UCSD-AML1 (cell line): Measurements from ENCODE around the gene PLEKHG3.
"Not testable (repeated sequence)": the region's sequence is repeated elsewhere in the genome, so short reads cannot be mapped to it uniquely, and the experiment has no call there.

Experiments
- DNase-seq: peaks from one replicate; lab custom pipeline; 2025; ENCODE audit not compliant: unreplicated experiment; lab: John Stamatoyannopoulos, UW

PLEKHG3 gene

DNA sequence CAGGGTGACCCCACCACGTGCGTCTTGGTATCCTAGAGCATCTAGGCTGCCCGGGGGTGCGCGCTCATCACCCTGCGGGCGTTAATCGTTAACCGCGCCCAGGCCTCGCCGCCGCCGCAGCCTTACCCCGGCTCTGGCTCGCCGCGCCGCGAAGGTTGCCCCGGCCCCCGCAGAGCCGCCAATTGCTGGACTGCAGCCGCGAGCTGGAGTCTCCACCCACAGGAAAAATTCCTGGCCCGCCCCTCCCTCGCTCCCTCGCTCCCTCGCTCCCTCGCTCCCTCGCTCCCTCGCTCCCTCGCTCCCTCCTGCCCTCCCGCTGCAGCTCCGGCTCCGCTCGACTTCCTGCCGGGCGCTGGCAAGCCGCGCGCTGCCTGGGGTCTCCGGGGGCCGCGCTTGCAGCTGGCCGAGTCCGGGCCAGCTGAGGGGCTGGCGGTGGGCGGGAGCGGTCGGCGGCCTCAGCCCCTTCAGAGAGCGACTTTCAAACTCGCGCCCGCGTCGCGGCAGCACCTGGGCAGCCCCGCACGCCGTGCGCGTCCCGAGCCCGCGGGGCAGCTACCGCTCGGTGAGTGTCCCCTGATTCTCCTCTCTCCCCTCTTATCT is at the start of gene PLEKHG3:
PLEKHG3 (plus strand) TSS at position 282 of the 600 bp plus-strand sequence. CDS start 23,208 bp downstream, outside the sequence.
- peak; percentile 65 for DNase-seq

DNA sequence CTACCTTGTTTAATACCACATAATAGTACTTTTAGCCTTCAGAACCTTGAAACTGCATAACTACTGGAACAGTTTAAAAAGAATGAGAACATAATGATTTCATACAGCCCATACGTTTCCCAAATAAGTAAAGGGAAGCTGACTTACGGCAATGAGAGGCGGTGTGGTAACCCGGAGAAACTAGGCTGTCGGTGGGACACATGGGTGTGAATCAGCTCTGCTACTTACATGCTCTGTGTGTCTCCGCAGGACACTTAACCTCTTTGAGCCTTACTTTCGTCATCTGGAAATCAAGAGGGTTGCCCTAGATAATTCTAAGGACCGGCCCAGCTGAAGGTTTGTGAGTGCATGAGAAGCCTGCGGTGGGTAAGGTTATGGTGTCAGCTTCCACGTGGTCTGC is 49.3 kb upstream of the PLEKHG3 start:
- DNase-seq, result no peak

DNA sequence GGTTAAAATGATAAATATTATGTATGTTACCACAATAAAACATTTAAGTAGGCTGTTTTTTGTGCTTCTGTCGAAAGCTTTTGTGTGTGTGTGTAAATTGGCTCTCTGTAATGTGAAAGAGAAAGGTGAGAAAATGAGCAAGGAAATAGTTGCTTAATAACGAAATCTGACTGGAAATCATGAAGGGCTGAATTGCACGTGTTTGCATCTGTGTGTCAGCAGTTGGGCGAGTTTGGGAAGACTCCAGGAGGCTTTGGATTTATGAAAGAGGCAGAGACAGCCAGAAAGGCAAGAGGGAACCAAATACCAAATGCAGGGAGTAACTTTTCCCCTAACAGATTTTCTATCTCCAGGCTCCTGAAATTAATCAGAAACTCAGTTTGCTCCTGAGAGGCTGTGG is 47.2 kb upstream of the PLEKHG3 start:
- no peak for DNase-seq

DNA sequence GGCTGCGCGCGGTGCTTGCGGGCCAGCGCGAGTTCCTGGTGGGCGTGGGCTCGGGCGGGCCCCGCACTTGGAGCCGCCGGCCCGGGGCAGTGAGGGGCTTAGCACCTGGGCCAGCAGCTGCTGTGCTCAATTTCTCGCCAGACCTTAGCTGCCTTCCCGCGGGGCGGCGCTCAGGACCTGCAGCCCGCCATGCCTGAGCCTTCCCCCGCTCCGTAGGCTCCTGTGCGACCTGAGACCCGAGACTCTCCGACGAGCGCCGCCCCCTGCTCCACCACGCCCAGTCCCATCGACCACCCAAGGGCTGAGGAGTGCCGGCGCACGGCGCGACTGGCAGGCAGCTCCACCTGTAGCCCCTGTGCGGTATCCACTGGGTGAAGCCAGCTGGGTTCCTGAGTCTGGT is 46.0 kb upstream of the PLEKHG3 start:
- DNase-seq, result no peak

DNA sequence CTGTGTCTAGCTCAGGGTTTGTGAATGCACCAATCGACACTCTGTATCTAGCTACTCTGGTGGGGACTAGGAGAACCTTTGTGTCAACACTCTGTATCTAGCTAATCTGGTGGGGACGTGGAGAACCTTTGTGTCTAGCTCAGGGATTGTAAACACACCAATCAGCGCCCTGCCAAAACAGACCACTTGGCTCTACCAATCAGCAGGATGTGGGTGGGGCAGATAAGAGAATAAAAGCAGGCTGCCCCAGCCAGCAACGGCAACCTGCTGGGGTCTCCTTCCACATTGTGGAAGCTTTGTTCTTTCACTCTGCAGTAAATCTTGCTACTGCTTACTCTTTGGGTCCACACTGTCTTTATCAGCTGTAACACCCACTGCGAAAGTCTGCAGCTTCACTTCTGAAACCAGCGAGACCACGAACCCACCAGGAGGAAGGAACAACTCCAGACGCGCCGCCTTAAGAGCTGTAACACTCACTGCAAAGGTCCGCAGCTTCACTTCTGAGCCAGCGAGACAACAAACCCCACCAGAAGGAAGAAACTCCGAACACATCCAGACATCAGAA is 45.4 kb upstream of the PLEKHG3 start:
- not testable (repeated sequence) for DNase-seq

DNA sequence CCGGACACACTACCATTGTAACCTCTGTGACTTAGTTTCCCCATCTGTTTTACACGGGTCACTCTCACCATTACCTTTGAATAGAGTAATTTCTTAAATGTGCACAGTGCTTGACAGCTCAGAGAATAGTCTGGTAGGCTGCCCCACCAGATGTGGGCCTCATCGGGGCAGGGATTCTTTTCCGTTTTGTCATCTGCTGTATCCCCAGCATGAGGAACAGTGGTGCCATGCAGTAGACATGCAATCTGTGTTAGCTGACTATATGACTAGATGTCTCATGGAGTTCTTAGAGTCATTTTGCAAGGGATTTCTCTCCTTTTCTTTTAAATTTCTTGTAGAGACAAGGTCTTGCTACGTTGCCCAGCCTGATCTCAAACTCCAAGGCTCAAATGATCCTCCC is 44.9 kb upstream of the PLEKHG3 start:
- DNase-seq, result no peak

DNA sequence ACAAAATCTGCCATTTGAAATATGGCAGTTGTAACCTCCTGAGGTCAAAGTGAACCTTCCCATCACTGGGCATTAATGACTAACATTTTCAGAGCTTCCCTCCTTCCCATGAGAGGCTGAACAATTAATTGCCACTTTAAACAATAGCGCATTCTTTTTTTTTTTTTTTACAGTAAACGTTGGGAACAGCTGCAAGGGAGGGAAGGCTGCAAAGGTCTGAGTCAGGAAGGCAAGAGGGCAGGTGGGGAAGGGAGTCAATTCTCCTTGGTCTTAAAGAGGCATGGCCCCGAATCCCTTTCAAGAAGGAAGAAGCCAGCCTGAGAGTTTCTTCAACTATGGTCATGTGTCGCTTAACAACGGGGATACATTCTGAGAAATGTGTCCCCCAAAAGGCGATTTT is 41.0 kb upstream of the PLEKHG3 start:
- no peak for DNase-seq

DNA sequence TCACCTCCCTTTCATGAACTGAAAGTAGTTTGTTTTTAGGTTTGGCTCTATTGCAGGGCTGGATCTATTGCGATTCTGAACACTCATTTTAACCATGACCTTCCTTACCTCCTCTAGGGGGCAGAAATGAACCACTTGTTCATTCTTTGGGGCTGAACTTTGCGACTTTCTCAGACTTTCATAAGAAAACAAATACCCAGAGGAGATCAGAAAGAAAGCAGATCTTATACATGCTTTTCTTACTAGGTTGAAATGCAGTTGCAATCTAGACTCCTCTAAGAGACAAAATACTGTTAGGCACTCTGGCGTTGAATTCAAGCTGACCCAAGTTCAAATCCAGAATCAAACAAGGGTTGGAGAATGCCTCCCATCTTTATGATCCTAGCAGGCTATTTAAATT is 32.6 kb upstream of the PLEKHG3 start:
- no peak for DNase-seq

DNA sequence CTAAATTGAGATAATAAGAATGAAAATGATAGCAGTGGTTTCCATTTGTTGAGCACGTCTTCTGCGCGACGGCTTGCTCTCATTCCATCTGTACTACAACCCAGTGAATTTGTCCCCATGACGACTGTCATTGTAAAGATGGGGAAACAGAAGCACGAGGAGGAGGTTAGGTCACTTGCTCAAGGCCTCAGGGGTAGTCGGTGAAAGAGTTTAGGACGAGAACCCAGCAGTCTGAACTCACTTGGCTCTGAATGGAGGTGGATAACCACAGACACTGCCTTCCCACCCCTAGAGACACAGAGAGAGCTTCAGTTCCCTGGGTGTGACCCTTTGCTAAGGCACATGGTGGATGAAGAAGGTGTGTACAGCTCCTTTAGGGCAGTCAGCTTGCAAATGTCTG is 30.9 kb upstream of the PLEKHG3 start:
- no peak for DNase-seq

DNA sequence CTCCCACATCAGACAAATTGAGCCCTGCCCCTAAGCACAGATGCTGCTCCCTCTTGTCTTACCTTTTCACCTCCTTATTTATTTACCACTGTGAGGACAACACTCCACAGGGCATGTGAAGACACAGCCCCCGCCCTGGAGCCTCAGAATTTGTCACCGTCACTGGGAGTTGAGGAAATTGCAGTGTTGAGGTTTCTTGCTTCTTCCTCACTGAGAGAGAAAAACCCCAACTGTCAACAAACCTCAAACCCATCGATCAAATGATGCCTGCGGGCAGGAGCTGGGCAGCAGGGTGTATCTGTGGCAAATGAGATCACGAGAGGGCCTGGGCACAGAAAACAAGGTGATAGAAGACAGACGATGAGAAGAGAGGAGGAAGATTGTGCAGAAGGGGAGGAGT is 30.5 kb upstream of the PLEKHG3 start:
- DNase-seq, result peak; percentile 82

DNA sequence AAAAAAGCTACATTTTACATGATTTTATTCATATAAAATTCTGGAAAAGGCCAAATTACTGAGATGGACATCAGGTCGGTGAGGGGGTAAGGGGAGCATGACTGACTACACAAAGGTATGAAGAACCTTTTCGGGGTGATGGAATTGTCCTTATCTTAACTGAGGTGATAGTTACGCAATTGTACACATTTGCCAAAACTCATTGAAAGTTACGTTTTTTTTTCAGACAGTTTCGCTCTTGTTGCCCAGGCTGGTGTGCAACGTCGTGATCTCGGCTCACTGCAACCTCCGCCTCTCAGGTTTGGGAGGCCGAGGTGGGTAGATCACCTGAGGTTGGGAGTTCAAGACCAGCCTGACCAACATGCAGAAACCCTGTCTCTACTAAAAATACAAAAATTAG is 29.4 kb upstream of the PLEKHG3 start:
- no peak for DNase-seq

DNA sequence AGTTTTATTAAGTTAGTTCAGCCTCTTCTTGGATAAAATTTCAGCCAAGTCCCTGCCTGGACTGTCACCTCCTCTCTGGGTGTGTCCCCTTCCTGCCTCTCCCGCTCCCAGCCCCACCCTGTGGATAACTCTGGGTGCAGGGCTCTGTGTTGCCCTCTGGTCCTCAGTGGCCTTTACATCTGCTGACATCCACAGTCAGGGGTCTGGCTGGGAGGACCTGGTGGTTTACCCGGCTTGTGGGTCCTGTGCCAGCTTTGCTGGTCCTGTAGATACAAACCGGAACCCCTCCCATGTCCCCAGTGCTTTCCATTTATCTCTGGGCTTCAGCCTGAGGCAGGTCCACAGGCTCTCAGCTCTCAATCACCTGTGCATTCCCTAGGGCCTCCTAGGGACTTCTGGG is 28.9 kb upstream of the PLEKHG3 start:
- no peak for DNase-seq

DNA sequence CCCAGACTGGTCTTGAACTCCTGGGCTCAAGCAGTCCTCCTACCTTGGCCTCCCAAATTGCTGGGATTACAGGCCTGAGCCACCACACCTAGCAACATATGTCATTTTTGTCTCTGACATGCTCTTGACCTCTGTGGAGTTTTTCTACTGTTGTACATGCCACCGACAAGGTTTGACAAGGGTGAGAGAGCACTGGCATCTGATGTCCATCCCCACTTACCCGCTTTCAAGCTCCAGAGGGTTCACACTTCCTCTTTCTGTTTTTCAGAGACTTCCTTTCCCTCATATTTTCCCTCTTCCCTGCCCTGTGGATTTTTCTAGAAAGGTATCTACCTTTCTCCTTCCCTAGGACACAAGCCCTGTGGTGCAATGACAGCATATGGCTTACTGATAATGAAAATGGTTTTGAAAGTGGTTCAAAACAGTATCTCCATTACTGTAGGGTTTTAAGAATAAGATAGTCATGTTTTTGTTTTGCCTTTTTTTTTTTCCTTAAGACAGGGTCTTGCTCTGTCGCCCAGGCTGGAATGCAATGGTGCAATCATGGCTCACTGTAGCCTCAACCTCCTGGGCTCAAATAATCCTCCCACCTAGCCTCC is 27.7 kb upstream of the PLEKHG3 start:
- no peak for DNase-seq

DNA sequence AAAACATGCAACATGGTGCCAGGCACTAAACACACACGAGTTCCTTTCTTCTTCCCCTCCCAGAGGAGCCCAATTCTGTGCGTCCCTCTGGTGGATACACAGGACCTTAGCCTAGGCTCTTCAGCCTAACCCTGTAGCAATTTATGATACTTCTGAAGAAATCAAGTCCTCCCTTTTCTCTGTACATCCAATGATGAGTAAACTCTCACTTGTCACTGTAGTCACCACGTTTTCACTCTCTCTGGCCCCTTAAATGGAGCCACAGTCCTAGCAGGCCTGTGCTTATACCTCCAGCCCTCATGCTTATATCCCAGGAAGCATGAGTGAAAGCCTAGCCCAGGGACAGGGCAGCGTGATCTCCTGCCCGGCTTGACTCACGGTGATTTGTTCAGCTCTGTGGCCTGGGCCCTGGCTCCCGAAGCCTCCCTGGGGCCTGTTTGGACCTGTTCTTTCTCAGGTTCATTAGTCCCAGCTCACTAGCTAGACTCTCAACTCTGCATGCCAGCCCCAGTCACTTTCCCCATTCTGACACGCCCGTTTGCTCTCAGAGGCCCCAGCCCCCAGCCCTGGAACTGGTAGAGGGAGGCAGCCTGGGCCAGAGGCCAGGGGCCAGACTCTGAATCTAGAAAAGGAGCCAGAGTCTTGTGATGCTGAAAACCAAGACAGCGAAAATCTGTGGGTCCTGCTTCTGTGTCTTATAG is 24.1 kb upstream of the PLEKHG3 start:
- DNase-seq, result no peak

DNA sequence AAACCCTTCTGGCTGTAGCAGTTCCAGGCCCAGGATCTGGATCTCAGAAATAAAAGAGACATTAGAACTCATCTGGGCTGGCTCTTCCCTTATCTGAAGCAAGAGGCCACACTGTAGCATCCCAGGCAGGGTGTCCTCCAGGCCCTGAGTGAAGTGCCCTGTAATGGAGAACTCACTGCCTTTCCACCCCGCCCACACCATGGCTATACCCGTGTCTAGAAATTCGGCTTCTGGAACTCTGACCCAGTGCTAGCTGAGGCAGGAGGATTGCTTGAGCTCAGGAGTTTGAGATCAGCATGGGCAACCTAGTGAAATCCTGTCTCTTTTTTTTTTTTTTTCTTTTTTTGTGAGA is 23.5 kb upstream of the PLEKHG3 start:
- no peak for DNase-seq

DNA sequence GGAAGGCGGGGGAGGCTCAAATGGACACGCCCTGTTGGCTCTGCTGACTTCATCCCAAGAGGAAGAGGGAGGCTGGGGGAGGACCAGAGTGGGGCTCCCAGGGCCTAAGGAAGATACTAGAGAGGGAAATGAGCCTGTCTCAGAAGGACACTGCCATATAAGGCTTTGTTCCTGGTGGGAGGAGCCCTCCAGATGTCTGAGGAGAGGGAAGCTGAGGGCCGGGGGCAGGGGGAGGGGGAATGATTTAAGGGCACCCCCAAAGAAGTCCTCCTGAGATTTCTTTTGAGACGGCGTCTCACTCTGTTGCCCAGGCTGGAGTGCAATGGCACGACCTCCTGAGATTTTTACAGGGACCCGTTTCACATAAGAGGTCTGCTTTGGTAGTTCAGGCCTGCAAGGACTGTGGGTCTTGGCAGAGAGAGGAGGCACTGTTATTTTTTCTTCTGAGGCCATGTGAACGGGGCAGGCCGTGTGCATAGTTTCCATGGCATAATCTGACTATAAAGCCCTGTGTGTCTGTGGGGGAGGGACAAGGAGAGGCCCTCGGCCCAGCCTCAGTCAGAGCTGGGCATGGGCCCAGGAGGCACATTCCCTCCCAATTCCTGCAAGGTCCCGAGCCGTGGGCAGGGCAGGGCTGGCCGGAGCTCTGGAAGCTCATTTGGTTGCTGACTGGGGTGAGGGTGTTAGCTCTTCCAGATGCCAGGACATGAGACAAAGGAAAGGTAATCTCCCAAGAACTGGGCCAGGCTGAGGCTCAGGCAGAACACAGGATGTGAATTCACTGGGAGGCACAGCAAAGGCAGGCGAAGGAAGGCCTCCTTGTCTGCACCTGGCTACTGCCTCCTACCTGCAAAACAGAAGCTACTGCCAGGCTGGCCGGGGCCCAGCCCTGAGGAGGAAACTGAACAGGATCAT is 22.2 kb upstream of the PLEKHG3 start:
- no peak for DNase-seq

DNA sequence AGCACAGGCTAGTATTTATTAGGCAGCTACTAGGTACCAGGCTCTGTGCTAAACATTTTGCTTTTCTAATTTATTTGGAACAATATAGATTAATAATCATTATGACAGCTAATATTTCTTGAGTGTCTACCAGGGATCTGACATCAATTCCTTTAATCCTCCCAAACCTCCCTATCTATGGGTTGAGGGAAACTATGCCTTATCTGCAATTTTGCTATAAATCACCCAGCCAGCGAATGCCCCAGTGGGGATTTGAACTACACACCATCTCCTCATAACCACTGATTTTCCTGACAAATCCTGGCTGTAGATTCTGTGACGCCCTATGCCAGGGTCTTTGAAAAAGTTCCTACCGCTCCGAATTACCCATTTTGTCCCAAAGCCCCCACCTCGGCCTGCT is 21.4 kb upstream of the PLEKHG3 start:
- no peak for DNase-seq

DNA sequence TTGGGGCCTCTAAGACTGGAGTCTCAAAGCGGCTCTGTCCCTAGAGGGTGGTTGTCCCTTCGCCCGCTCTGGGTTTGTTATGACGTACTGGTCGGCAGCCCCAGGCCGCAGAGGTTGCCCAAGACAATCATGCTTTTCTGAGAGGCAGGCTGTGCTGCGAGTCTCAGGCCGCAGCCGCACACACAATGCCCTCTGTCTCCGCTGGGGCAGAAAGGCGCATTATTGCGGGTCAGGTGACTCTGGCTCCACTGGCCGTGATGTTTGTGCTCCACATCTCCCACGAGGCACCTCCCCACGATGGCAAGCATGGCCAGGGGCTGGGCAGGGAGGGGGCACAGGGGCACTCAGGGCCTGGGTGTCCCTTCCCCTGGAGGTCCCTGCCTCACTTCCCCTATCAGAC is 21.0 kb upstream of the PLEKHG3 start:
- DNase-seq, result no peak

DNA sequence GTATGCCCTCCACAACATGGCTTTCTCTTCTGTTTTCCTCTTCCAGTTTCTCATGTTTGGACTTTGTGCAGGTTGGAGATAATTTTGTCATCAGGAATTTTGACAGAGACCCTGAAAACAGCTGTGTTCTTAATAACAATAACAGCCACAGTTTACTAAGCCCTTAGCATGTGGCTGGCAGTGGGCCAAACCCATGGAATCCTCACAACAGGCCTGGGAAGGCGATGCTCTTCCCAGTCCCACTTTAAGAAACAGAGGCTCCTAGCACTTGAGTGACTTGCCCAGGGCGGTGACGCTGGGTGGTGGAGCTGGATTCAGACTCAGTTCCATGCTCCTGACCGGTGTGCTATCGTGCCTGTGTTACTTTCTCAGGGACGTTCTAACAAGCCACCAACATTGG is 20.1 kb upstream of the PLEKHG3 start:
- no peak for DNase-seq

DNA sequence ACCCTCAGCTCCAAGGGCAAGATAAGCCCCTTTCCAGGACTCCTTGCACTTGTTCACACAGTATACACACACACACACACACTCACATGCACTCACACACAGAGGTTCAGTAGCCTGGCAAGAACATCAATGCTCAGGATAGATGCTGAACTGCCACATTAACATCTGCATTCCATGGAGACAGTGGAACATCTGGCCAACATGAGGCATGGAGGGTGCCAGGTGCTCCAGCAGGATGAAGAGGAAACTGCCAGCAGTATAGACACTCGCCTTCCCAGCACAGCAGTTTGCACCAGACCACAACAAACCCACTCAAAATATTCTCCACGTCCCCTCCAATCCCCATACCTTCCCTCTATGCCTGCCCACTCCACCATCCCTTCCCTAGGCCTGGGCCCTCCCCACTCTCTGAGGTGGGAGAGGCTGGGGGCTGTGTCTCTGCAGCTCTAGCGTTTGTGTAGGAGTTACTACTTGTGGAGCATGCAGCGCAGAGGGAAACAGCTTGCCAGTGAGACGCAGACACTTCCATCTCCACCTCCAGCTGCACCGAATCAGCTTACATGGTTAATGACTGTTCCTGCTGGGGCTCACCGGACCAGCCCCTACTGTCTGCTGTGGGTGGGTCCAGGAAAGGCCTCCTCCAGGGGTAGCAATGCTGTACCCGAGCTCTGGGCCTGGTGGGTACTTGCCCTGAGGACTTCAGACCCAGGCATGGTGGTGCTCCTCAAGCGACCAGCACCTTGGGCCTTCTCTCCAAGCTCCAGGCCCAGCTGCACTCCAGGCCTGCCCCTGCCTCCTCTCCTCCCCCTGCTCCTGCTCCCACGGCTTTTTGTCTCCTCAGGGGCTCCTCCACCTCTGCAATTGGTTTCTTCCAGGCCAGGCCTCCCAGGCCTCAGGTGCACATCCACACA is 18.6 kb upstream of the PLEKHG3 start:
- DNase-seq, result peak; percentile 43
